K562 (cell line): ENCODE data around the gene TFPI. TPM values are rescaled to one million over a fixed set of nuclear protein-coding genes. Genes with fewer than 3 reads are reported as not detected.

Experiments used
- GABPA ChIP-seq: fragments of 200-800 bp; sonication (Bioruptor generic); conservative IDR thresholded peaks from 2 replicates; pipeline ENCODE4 v1.6.1; 2016; ENCODE audit warnings: low read depth, missing genetic modification characterization, missing compliant biosample characterization
- HDAC3 ChIP-seq: fragments of 450-650 bp; IDR thresholded peaks from 2 replicates; pipeline ENCODE4 v1.6.1; 2018; ENCODE audit warnings: borderline replicate concordance, mild to moderate bottlenecking, moderate library complexity; ENCODE audit not compliant: partially characterized antibody
- HNRNPH1 ChIP-seq: fragments of 200-400 bp; formaldehyde crosslinking; optimal IDR thresholded peaks from 2 replicates; pipeline ENCODE3; 2017; ENCODE audit warnings: low read depth, mild to moderate bottlenecking, low read length, moderate library complexity
- IRF1 ChIP-seq: sonication (generic); formaldehyde crosslinking; IDR thresholded peaks from 2 replicates; pipeline ENCODE4 v1.8.0; 2022; ENCODE audit warnings: missing genetic modification reagents, mild to moderate bottlenecking, borderline replicate concordance
- TSHZ1 ChIP-seq: fragments of 250-450 bp; sonication (Bioruptor Pico); IDR thresholded peaks from 2 replicates; pipeline ENCODE4 v1.4.0; 2020; ENCODE audit warnings: mild to moderate bottlenecking, moderate library complexity
- XRCC5 ChIP-seq: fragments of 200-400 bp; formaldehyde crosslinking; IDR thresholded peaks from 2 replicates; pipeline ENCODE4 v1.6.1; 2017; ENCODE audit warnings: low read depth, mild to moderate bottlenecking, low read length
- ZC3H8 ChIP-seq: fragments of 450-650 bp; IDR thresholded peaks from 2 replicates; pipeline ENCODE4 v1.6.1; 2017
- polyA plus RNA-seq, 8 experiments: library from polyadenylated mRNA; depleted of rRNA in 4 of 8; stranded (reverse) in 5 of 8; unstranded in 3 of 8; fragments of >200 nt; fragmentation: Nextera tagmentation in 2 of 8; fragmentation: Illumina TruSeq in 1 of 8; extraction: Ambion mirVana in 2 of 8; extraction: Trizol in 1 of 8; gene quantifications; 2 replicates each; pipeline versions ENCODE4 v1.2.1 to v1.2.3, GENCODE V29; 2011 to 2014; ENCODE audit warnings: inconsistent platforms in 1 of 8, missing spikeins in 1 of 8
- total RNA-seq, 7 experiments: library from RNA; depleted of rRNA in 6 of 7; stranded (reverse); fragments of >200 nt in 6 of 7; fragmentation: Illumina TruSeq in 2 of 7; extraction: Trizol in 2 of 7; gene quantifications; 2 replicates each; pipeline versions ENCODE4 v1.2.1 to v1.2.3, GENCODE V29; 2011 to 2021; ENCODE audit warnings: low replicate concordance in 1 of 7

The TFPI gene
- total and polyA plus RNA-seq, 9 of the 15 experiments (the other 6 are each of a cell fraction or from before 2014, with no cell fraction given): 53.5 to 219 (median 100) TPM

GRCh38 chr2:187532333-187533120 is 21.7 kb downstream of the TFPI start (continued):
- TF ChIP-seq TSHZ1 (CRISPR knock-in tag) (no peak), HNRNPH1 (no peak), IRF1 (CRISPR knock-in tag) (no peak), HDAC3 (no peak), GABPA (tag) (no peak), ZC3H8 (no peak), XRCC5 (no peak)
